SK-N-SH (cell line): ENCODE results near the gene LSM4. TPM values are rescaled to one million over a fixed set of nuclear protein-coding genes. Genes with fewer than 3 reads are reported as not detected.

Experiments
- CTCF ChIA-PET: fragments of 300-600, 350-600 bp; formaldehyde crosslinking; extraction: SDS; loops from one replicate; lab custom pipeline; 2021; lab: Yijun Ruan, JAX
- POLR2A ChIA-PET: fragments of 350-600 bp; sonication (Branson Sonifier 250); formaldehyde crosslinking; extraction: SDS; loops from one replicate; lab custom pipeline; 2020; ENCODE audit warnings: antibody characterized with exemption, inconsistent platforms; lab: Yijun Ruan, JAX
- DNase-seq: peaks from one replicate; pipeline ENCODE4 v3.0.0; 2012
- H2AFZ ChIP-seq: fragments of 200-600 bp; sonication (generic); 2 replicates; pipeline ENCODE4 v1.8.1; 2016; ENCODE audit warnings: antibody characterized with exemption, mild to moderate bottlenecking, low read depth
- H3F3A ChIP-seq: fragments of 200-600 bp; sonication (generic); replicated peaks from 2 replicates; pipeline ENCODE3; 2016; ENCODE audit warnings: antibody characterized with exemption, mild to moderate bottlenecking; ENCODE audit not compliant: insufficient read depth
- H3K27ac ChIP-seq, 2 experiments: fragments of 200-500 bp in 1 of 2; fragments of 200-600 bp in 1 of 2; sonication (Bioruptor generic) in 1 of 2; sonication (generic), shearing (Covaris generic) in 1 of 2; 2 replicates each; pipeline versions ENCODE4 v1.5.1 to v1.6.1; 2014 to 2016; ENCODE audit warnings: low read depth in 2 of 2, inconsistent platforms in 1 of 2, low read length in 1 of 2, mild to moderate bottlenecking in 1 of 2, mixed read lengths in 1 of 2
- H3K27me3 ChIP-seq: fragments of 200-600 bp; sonication (generic), shearing (Covaris generic); 2 replicates; pipeline ENCODE4 v1.6.1; 2016; ENCODE audit warnings: mixed run types; ENCODE audit not compliant: insufficient read depth
- H3K36me3 ChIP-seq, 2 experiments: fragments of 200-500 bp in 1 of 2; fragments of 200-600 bp in 1 of 2; sonication (Bioruptor generic) in 1 of 2; sonication (generic) in 1 of 2; replicated peaks in 1 of 2; 2 replicates each; pipeline versions ENCODE3 to v1.5.1; 2014 to 2016; ENCODE audit warnings: low read length in 1 of 2, mild to moderate bottlenecking in 1 of 2; ENCODE audit not compliant: insufficient read depth in 2 of 2, control insufficient read depth in 1 of 2
- H3K4me1 ChIP-seq, 2 experiments: fragments of 200-500 bp in 1 of 2; fragments of 200-600 bp in 1 of 2; sonication (Bioruptor generic) in 1 of 2; sonication (generic), shearing (Covaris generic) in 1 of 2; 2 replicates each; pipeline versions ENCODE4 v1.5.1 to v1.6.1; 2014 to 2016; ENCODE audit warnings: low read depth in 1 of 2, low read length in 1 of 2, mixed run types in 1 of 2; ENCODE audit not compliant: insufficient read depth in 2 of 2, control insufficient read depth in 1 of 2
- H3K4me2 ChIP-seq: fragments of 200-600 bp; sonication (generic), shearing (Covaris generic); 2 replicates; pipeline ENCODE4 v1.6.1; 2017; ENCODE audit warnings: mixed run types
- H3K4me3 ChIP-seq, 2 experiments: fragments of 200-500 bp in 1 of 2; fragments of 200-600 bp in 1 of 2; sonication (Bioruptor generic) in 1 of 2; sonication (generic), shearing (Covaris generic) in 1 of 2; 2 replicates each; pipeline versions ENCODE4 v1.5.1 to v1.8.1; 2014 to 2016; ENCODE audit warnings: low read depth in 2 of 2, inconsistent platforms in 1 of 2, low read length in 1 of 2, mild to moderate bottlenecking in 1 of 2, mixed read lengths in 1 of 2, moderate library complexity in 1 of 2
- H3K79me2 ChIP-seq: fragments of 200-600 bp; sonication (generic); 2 replicates; pipeline ENCODE4 v1.8.1; 2017; ENCODE audit warnings: mild to moderate bottlenecking; ENCODE audit not compliant: insufficient read depth
- H3K9ac ChIP-seq: fragments of 200-600 bp; sonication (generic); 2 replicates; pipeline ENCODE4 v1.6.1; 2017; ENCODE audit warnings: mixed run types
- H3K9me2 ChIP-seq: fragments of 200-600 bp; sonication (generic); 2 replicates; pipeline ENCODE4 v1.6.1; 2017; ENCODE audit warnings: mixed run types
- H3K9me3 ChIP-seq: fragments of 200-600 bp; sonication (generic); 2 replicates; pipeline ENCODE4 v1.6.1; 2017; ENCODE audit warnings: mixed run types, mild to moderate bottlenecking, moderate library complexity
- H4K20me1 ChIP-seq: fragments of 200-600 bp; sonication (generic); 2 replicates; pipeline ENCODE4 v1.6.1; 2017; ENCODE audit warnings: mild to moderate bottlenecking, mixed run types; ENCODE audit not compliant: insufficient read depth
- CHD2 ChIP-seq: fragments of 150-350 bp; IDR thresholded peaks from 2 replicates; pipeline ENCODE4 v1.6.1; 2018; ENCODE audit warnings: low read length; ENCODE audit not compliant: partially characterized antibody
- ELF1 ChIP-seq: IDR thresholded peaks from 2 replicates; pipeline ENCODE4 v1.4.0; 2012
- EP300 ChIP-seq, 2 experiments: IDR thresholded peaks; 2 replicates each; pipeline versions ENCODE4 v1.4.0 to v1.6.1; 2012; ENCODE audit warnings: borderline replicate concordance in 1 of 2, low read depth in 1 of 2, low read length in 1 of 2
- EZH2phosphoT487 ChIP-seq: fragments of 200-600 bp; sonication (generic); IDR thresholded peaks from 2 replicates; pipeline ENCODE4 v1.6.1; 2017; ENCODE audit warnings: low read depth, mixed run types, mild to moderate bottlenecking, antibody characterized with exemption, moderate library complexity, borderline replicate concordance
- FOXM1 ChIP-seq: IDR thresholded peaks from 2 replicates; pipeline ENCODE4 v1.4.0; 2012; ENCODE audit warnings: low read depth, mild to moderate bottlenecking
- MEF2A ChIP-seq: IDR thresholded peaks from 2 replicates; pipeline ENCODE4 v1.4.0; 2012; ENCODE audit warnings: low read depth, borderline replicate concordance
- MXI1 ChIP-seq: IDR thresholded peaks from 2 replicates; pipeline ENCODE4 v1.6.1; 2012; ENCODE audit warnings: mild to moderate bottlenecking, low read depth, low read length, improper control_type of control experiment
- PBX3 ChIP-seq: IDR thresholded peaks from 2 replicates; pipeline ENCODE4; 2012
- POLR2AphosphoS5 ChIP-seq: IDR thresholded peaks from 2 replicates; pipeline ENCODE4 v1.6.1; 2012; ENCODE audit warnings: low read depth, low read length
- RAD21 ChIP-seq: IDR thresholded peaks from 2 replicates; pipeline ENCODE4 v1.6.1; 2012; ENCODE audit warnings: mild to moderate bottlenecking, low read length
- RCOR1 ChIP-seq: fragments of 150-350 bp; IDR thresholded peaks from 2 replicates; pipeline ENCODE4 v1.6.1; 2017; ENCODE audit warnings: antibody characterized with exemption, low read length
- REST ChIP-seq: IDR thresholded peaks from 2 replicates; pipeline ENCODE4 v1.6.1; 2012; ENCODE audit warnings: mild to moderate bottlenecking, low read depth, low read length, moderate library complexity
- RXRA ChIP-seq: IDR thresholded peaks from 2 replicates; pipeline ENCODE4 v1.4.0; 2012; ENCODE audit warnings: low read depth, mild to moderate bottlenecking, borderline replicate concordance
- SIN3A ChIP-seq: IDR thresholded peaks from 2 replicates; pipeline ENCODE4 v1.6.1; 2012; ENCODE audit warnings: low read depth, mild to moderate bottlenecking, low read length, moderate library complexity, borderline replicate concordance
- TAF1 ChIP-seq: IDR thresholded peaks from 2 replicates; pipeline ENCODE4 v1.6.1; 2012; ENCODE audit warnings: low read depth, mild to moderate bottlenecking, low read length, moderate library complexity, borderline replicate concordance
- TEAD4 ChIP-seq: IDR thresholded peaks from 2 replicates; pipeline ENCODE4 v1.4.0; 2012; ENCODE audit warnings: mild to moderate bottlenecking, borderline replicate concordance; ENCODE audit not compliant: insufficient read depth
- USF2 ChIP-seq: fragments of 150-350 bp; IDR thresholded peaks from 2 replicates; pipeline ENCODE4 v1.6.1; 2017; ENCODE audit warnings: antibody characterized with exemption, low read length, low read depth, borderline replicate concordance
- YY1 ChIP-seq: IDR thresholded peaks from 2 replicates; pipeline ENCODE4 v1.4.0; 2012; ENCODE audit warnings: low read depth, mild to moderate bottlenecking
- WGBS: methylation state at CpG from one replicate; pipeline ENCODE4 v1.1.6; 2017; ENCODE audit warnings: low lambda C conversion rate; 5-methylcytosine and 5-hydroxymethylcytosine counted together
- polyA plus RNA-seq, 3 experiments: library from polyadenylated mRNA; depleted of rRNA; stranded (reverse); fragments of >200 nt; gene quantifications; 2 replicates each; pipeline ENCODE4 v1.2.3, GENCODE V29; 2012
- TF ChIP-seq, protein P1 (sequence below): fragments of 150-350 bp; IDR thresholded peaks from 2 replicates; pipeline ENCODE4 v1.6.1; 2016; ENCODE audit warnings: mild to moderate bottlenecking, low read depth, low read length
- TF ChIP-seq, protein P2 (sequence below): IDR thresholded peaks from 2 replicates; pipeline ENCODE4 v1.4.0; 2012; ENCODE audit warnings: low read depth, borderline replicate concordance

LSM4 gene
- polyA plus RNA-seq, 1 of the 3 experiments (the other 2 are of a cell fraction) = 277 TPM

- DNase-seq = no peak
- Histone ChIP-seq H3K27me3 (no peaks in the 10 kb centered on the region), H3K79me2 (no peaks in the 10 kb centered on the region), H3K4me1 (peaks cover 0 to 3% of the 10 kb centered on the region in 2 experiments; a peak in 1 of 4 replicates), H4K20me1 (no peaks in the 10 kb centered on the region), H3K9me2 (no peaks in the 10 kb centered on the region), H3K9me3 (no peaks in the 10 kb centered on the region), H3F3A (peaks cover 3% of the 10 kb centered on the region), H3K4me2 (no peak overlapping the region), H2AFZ (no peak overlapping the region), H3K36me3 (no peaks in the 10 kb centered on the region), H3K4me3 (no peak overlapping the region), H3K27ac (no peak overlapping the region), H3K9ac (no peak overlapping the region)
- ChIA-PET POLR2A (no interaction called here), CTCF (interaction anchor here (4.3 to 9.3 kb wide), 2 partner anchors 43 to 69 kb away, joined by 17 to 217 read pairs; partner anchors contain the start of gene SSBP4)
- WGBS = 94% methylated on average over 6 of the region's 6 CpGs
- TF ChIP-seq RXRA = no peak
- TF ChIP-seq EZH2phosphoT487 = no peak
- no peak for TF ChIP-seq MEF2A
- TF ChIP-seq RCOR1 = no peak
- no peak for TF ChIP-seq SIN3A
- TF ChIP-seq PBX3 = no peak
- TF ChIP-seq, protein P1, sequence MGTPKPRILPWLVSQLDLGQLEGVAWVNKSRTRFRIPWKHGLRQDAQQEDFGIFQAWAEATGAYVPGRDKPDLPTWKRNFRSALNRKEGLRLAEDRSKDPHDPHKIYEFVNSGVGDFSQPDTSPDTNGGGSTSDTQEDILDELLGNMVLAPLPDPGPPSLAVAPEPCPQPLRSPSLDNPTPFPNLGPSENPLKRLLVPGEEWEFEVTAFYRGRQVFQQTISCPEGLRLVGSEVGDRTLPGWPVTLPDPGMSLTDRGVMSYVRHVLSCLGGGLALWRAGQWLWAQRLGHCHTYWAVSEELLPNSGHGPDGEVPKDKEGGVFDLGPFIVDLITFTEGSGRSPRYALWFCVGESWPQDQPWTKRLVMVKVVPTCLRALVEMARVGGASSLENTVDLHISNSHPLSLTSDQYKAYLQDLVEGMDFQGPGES = no peak
- TF ChIP-seq MXI1 = no peak
- TF ChIP-seq POLR2AphosphoS5 = no peak
- no peak for TF ChIP-seq EP300 (IDR thresholded peaks at IDR 0.05; ENCODE audit: borderline replicate concordance in 1 of 2, low read depth in 1 of 2, low read length in 1 of 2)
Measured at GRCh38 chr19:18345296-18345695, 22.4 kb upstream of the LSM4 start.

DNA sequence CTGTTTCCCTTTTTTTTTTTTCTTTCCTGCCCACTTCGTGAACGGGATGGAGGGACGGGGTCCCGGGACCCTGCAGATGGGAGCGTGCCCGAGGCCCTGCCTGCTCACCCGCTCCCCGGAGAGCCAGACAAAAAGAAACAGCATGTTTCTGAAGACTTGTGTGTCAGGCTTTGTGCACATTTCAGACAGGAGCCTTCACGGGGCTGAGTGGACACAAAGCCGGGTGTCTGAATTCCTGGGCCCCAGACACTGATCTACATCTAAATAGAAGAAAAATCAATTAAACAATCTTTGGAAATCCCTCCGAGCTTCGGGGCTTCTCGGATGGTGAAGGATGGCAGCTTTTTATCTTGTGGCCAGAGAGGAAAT is 21.7 kb upstream of the LSM4 start:
- H3K4me3 ChIP-seq = no peak overlapping the region
- H3K9ac ChIP-seq = no peak overlapping the region
- POLR2A ChIA-PET = no interaction called here
- H3K79me2 ChIP-seq = no peaks in the 10 kb centered on the region
- no peaks in the 10 kb centered on the region for H4K20me1 ChIP-seq
- peaks cover 0 to 9% of the 10 kb centered on the region in 2 experiments; a peak in 1 of 4 replicates for H3K4me1 ChIP-seq
- no peaks in the 10 kb centered on the region for H3K27me3 ChIP-seq
- no peak for DNase-seq
- H3F3A ChIP-seq = no peaks in the 10 kb centered on the region
- no peaks in the 10 kb centered on the region for H3K9me3 ChIP-seq
- H3K36me3 ChIP-seq = no peaks in the 10 kb centered on the region
- 79% methylated on average over 13 of the region's 13 CpGs for WGBS
- no peak overlapping the region for H2AFZ ChIP-seq
- H3K4me2 ChIP-seq = no peak overlapping the region
- no peaks in the 10 kb centered on the region for H3K9me2 ChIP-seq
- H3K27ac ChIP-seq = no peak overlapping the region
- CTCF ChIA-PET = interaction anchor here (0.8 to 9.3 kb wide), 3 partner anchors 44 to 70 kb away, joined by 3 to 217 read pairs (median 17); partner anchors contain the start of gene SSBP4
- TF ChIP-seq, protein P2, sequence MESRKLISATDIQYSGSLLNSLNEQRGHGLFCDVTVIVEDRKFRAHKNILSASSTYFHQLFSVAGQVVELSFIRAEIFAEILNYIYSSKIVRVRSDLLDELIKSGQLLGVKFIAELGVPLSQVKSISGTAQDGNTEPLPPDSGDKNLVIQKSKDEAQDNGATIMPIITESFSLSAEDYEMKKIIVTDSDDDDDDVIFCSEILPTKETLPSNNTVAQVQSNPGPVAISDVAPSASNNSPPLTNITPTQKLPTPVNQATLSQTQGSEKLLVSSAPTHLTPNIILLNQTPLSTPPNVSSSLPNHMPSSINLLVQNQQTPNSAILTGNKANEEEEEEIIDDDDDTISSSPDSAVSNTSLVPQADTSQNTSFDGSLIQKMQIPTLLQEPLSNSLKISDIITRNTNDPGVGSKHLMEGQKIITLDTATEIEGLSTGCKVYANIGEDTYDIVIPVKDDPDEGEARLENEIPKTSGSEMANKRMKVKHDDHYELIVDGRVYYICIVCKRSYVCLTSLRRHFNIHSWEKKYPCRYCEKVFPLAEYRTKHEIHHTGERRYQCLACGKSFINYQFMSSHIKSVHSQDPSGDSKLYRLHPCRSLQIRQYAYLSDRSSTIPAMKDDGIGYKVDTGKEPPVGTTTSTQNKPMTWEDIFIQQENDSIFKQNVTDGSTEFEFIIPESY = no peak
- TF ChIP-seq REST = no peak
- no peak for TF ChIP-seq FOXM1
- TF ChIP-seq YY1 = no peak
- TF ChIP-seq CHD2 = no peak
- no peak for TF ChIP-seq TEAD4
- TF ChIP-seq RAD21 = no peak
- TF ChIP-seq MXI1 = no peak
- no peak for TF ChIP-seq USF2
- no peak for TF ChIP-seq TAF1
- no peak for TF ChIP-seq ELF1
- TF ChIP-seq RCOR1 = no peak
